ENCODE measurements around the gene SEC11A. TPM values are rescaled to one million over a fixed set of nuclear protein-coding genes. Genes with fewer than 3 reads are reported as not detected.

The SEC11A gene
- total RNA-seq, 2 donors from 2014 or later, result 79.7 to 81.2 TPM

GRCh38 chr15:84734794-84735479 lies 19.0 kb upstream of the SEC11A start:
- Histone ChIP-seq H3K36me3 (no peaks in the 10 kb centered on the region), H3K27ac (no peak overlapping the region), H3K27me3 (no peaks in the 10 kb centered on the region), H3K9me3 (no peaks in the 10 kb centered on the region), H3K4me1 (no peaks in the 10 kb centered on the region), H3K4me3 (no peak overlapping the region)
- no peak for DNase-seq (ENCODE audit: low spot score)
- TF ChIP-seq CTCF (IDR thresholded peaks at IDR 0.05), result no peak

- H3K9me3 ChIP-seq, result no peaks in the 10 kb centered on the region
- TF ChIP-seq CTCF (IDR thresholded peaks at IDR 0.05), result no peak
Observed at GRCh38 chr15:84731774-84732173, 15.8 kb upstream of the SEC11A start.

GRCh38 chr15:84727429-84727828 lies 11.5 kb upstream of the SEC11A start:
- no peak for TF ChIP-seq CTCF (IDR thresholded peaks at IDR 0.05)

More at GRCh38 chr15:84731774-84732173, 15.8 kb upstream of the SEC11A start:
- Histone ChIP-seq H3K36me3 (no peaks in the 10 kb centered on the region), H3K27me3 (no peaks in the 10 kb centered on the region), H3K4me1 (no peaks in the 10 kb centered on the region), H3K27ac (no peak overlapping the region), H3K4me3 (no peak overlapping the region)
- DNase-seq (ENCODE audit: low spot score), result no peak

GRCh38 chr15:84725001-84725491 lies 9.1 kb upstream of the SEC11A start:
- no peaks in the 10 kb centered on the region for H3K36me3 ChIP-seq
- no peaks in the 10 kb centered on the region for H3K27me3 ChIP-seq
- no peak for DNase-seq (ENCODE audit: low spot score)
- H3K4me1 ChIP-seq, result peaks cover 0 to 13% of the 10 kb centered on the region in 2 donors
- TF ChIP-seq CTCF (IDR thresholded peaks at IDR 0.05), result no peak
- no peak overlapping the region for H3K4me3 ChIP-seq
- H3K27ac ChIP-seq, result peak overlapping the region; percentile 39 to 57
- H3K9me3 ChIP-seq, result no peaks in the 10 kb centered on the region

More at GRCh38 chr15:84727429-84727828, 11.5 kb upstream of the SEC11A start:
- H3K4me3 ChIP-seq, result no peak overlapping the region
- no peaks in the 10 kb centered on the region for H3K27me3 ChIP-seq
- H3K9me3 ChIP-seq, result no peaks in the 10 kb centered on the region
- no peak overlapping the region for H3K27ac ChIP-seq
- H3K4me1 ChIP-seq, result peaks cover 0 to 13% of the 10 kb centered on the region in 2 donors
- H3K36me3 ChIP-seq, result no peaks in the 10 kb centered on the region
- peak; percentile 40 for DNase-seq (ENCODE audit: low spot score)

- H3K4me3 ChIP-seq, result no peak overlapping the region
- no peaks in the 10 kb centered on the region for H3K27me3 ChIP-seq
- H3K4me1 ChIP-seq, result peaks cover 0 to 13% of the 10 kb centered on the region in 2 donors
- no peaks in the 10 kb centered on the region for H3K9me3 ChIP-seq
- H3K27ac ChIP-seq, result no peak overlapping the region
- no peak for DNase-seq (ENCODE audit: low spot score)
- no peak for TF ChIP-seq CTCF (IDR thresholded peaks at IDR 0.05)
- no peaks in the 10 kb centered on the region for H3K36me3 ChIP-seq
Observed at GRCh38 chr15:84722628-84723027, 6.7 kb upstream of the SEC11A start.
